Measurements from ENCODE around the gene POU2AF3.

The POU2AF3 gene

GRCh38 chr11:111348147-111348546 lies 49.8 kb downstream of the POU2AF3 start:
- Histone ChIP-seq H3K27ac (peak overlapping the region in 2 of 21 experiments; percentile 10 to 35), H3K4me3 (no peak overlapping the region)

- H3K4me3 ChIP-seq: no peak overlapping the region
- H3K27ac ChIP-seq: no peak overlapping the region
These were observed 50.9 kb downstream of the POU2AF3 start for GRCh38 chr11:111349191-111349695.

GRCh38 chr11:111350811-111351210 lies 52.5 kb downstream of the POU2AF3 start:
- H3K4me3 ChIP-seq: no peak overlapping the region
- no peak overlapping the region for H3K27ac ChIP-seq

- H3K27ac ChIP-seq: peak overlapping the region in 1 of 21 experiments; percentile 40
- H3K4me3 ChIP-seq: no peak overlapping the region
These were observed 53.2 kb downstream of the POU2AF3 start for GRCh38 chr11:111351374-111352055.

- H3K27ac ChIP-seq: peak overlapping the region in 5 of 21 experiments; percentile 44 to 82 (median 48)
- no peak overlapping the region for H3K4me3 ChIP-seq
These were observed 53.9 kb downstream of the POU2AF3 start for GRCh38 chr11:111352231-111352746.

GRCh38 chr11:111352935-111353710 lies 54.8 kb downstream of the POU2AF3 start:
- H3K27ac ChIP-seq: peak overlapping the region in 6 of 21 experiments; percentile 26 to 82 (median 46)
- no peak overlapping the region for H3K4me3 ChIP-seq

GRCh38 chr11:111353776-111354600 lies 55.6 kb downstream of the POU2AF3 start:
- Histone ChIP-seq H3K27ac (peak overlapping the region in 3 of 21 experiments; percentile 48 to 82 (median 72)), H3K4me3 (no peak overlapping the region)

- Histone ChIP-seq H3K4me3 (no peak overlapping the region), H3K27ac (peak overlapping the region in 1 of 21 experiments; percentile 48)
These were observed 56.2 kb downstream of the POU2AF3 start for GRCh38 chr11:111354601-111354891.

- Histone ChIP-seq H3K4me3 (no peak overlapping the region), H3K27ac (no peak overlapping the region)
These were observed 56.8 kb downstream of the POU2AF3 start for GRCh38 chr11:111355101-111355500.

GRCh38 chr11:111355956-111356659 lies 57.8 kb downstream of the POU2AF3 start:
- H3K4me3 ChIP-seq: no peak overlapping the region
- H3K27ac ChIP-seq: no peak overlapping the region

GRCh38 chr11:111356660-111357048 lies 58.3 kb downstream of the POU2AF3 start:
- Histone ChIP-seq H3K27ac (peak overlapping the region in 1 of 21 experiments; percentile 5), H3K4me3 (no peak overlapping the region)

- Histone ChIP-seq H3K27ac (peak overlapping the region in 1 of 21 experiments; percentile 5), H3K4me3 (no peak overlapping the region)
These were observed 59.0 kb downstream of the POU2AF3 start for GRCh38 chr11:111357150-111358037.
